Epithelial cell of esophagus (primary cell): ENCODE measurements around the gene SET.

ENCODE experiments used
- DNase-seq: peaks from one replicate; pipeline ENCODE4 v3.0.0; 2010; ENCODE audit warnings: low read depth
- H3K4me3 ChIP-seq: 2 replicates; pipeline ENCODE4 v1.5.1; 2011; ENCODE audit warnings: mild to moderate bottlenecking, low read length, control low read depth
- CTCF ChIP-seq: IDR thresholded peaks from 2 replicates; pipeline ENCODE4 v1.5.1; 2011; ENCODE audit warnings: low read depth, mild to moderate bottlenecking, low read length, control low read depth, inconsistent platforms; ENCODE audit not compliant: insufficient read depth; ENCODE audit errors: missing control alignments

Gene SET

DNA sequence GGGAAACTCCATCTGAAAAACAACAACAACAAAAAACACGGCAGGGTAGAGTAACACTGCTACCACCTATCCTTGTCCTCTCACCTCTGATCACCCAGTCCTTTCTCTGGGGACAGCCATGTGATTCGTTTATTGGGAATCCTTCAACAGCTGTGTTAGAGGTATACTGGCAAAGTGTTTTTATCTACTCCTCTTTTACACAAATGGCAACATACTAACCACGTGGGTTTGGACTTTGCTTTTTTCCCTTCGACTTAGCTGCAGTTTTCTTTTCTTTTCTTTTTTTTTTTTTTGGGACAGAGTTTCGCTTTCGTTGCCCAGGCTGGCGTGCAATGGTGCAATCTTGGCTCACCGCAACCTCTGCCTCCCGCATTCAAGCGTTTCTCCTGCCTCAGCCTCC lies 11.2 kb upstream of the SET start:
- no peak overlapping the region for H3K4me3 ChIP-seq
- DNase-seq: no peak
- TF ChIP-seq CTCF: no peak

GRCh38 chr9:128683340-128684064 lies 5.5 kb upstream of the SET start:
- DNase-seq: peak; percentile 93

DNA sequence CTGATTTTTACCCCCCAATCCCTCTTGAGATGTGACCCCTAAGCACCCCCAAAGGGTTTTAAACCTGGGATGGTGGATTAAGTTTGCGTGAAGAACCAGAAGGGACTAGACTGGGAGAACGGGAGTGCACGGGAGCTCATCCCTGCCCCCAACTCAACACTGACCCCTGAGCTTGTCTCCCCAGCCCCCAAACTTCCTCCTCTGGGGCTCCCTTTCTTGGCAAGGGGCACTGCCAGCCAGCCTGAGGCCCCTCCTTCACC lies 5.0 kb upstream of the SET start:
- DNase-seq: no peak
- no peak for TF ChIP-seq CTCF
- peak overlapping the region; percentile 97 for H3K4me3 ChIP-seq

More at GRCh38 chr9:128683340-128684064, 5.5 kb upstream of the SET start:
- no peak for TF ChIP-seq CTCF
- H3K4me3 ChIP-seq: peak overlapping the region; percentile 97

- no peak for TF ChIP-seq CTCF
- peak overlapping the region; percentile 97 for H3K4me3 ChIP-seq
- peak; percentile 97 for DNase-seq
Measured at GRCh38 chr9:128684325-128685199, 4.5 kb upstream of the SET start.

- peak overlapping the region; percentile 97 for H3K4me3 ChIP-seq
- TF ChIP-seq CTCF: no peak
- DNase-seq: no peak
Measured at GRCh38 chr9:128685636-128686489, 3.2 kb upstream of the SET start.

- no peak for TF ChIP-seq CTCF
- no peak overlapping the region for H3K4me3 ChIP-seq
- no peak for DNase-seq
Measured at GRCh38 chr9:128687453-128687852, 1.6 kb upstream of the SET start.
